GM12878 (cell line): ENCODE measurements around the gene ATP5F1D.

Experiments
- BACH1 ChIP-seq: fragments of 450-650 bp; IDR thresholded peaks from 2 replicates; pipeline ENCODE4 v1.6.1; 2017; ENCODE audit warnings: mild to moderate bottlenecking, borderline replicate concordance
- EP300 ChIP-seq, 2 experiments: fragments of 150-350 bp in 1 of 2; IDR thresholded peaks; 2 replicates each; pipeline ENCODE4 v1.6.1; 2011 to 2012; ENCODE audit warnings: low read depth in 2 of 2, low read length in 2 of 2, borderline replicate concordance in 1 of 2, improper control_type of control experiment in 1 of 2, inconsistent platforms in 1 of 2; ENCODE audit not compliant: control insufficient read depth in 1 of 2
- EZH2 ChIP-seq: IDR thresholded peaks from 2 replicates; pipeline ENCODE4 v1.6.1; 2012; ENCODE audit warnings: low read depth, mild to moderate bottlenecking, control low read depth, inconsistent platforms, low read length, borderline replicate concordance; ENCODE audit not compliant: control insufficient read depth
- IKZF2 ChIP-seq, 2 experiments: fragments of 450-650 bp; IDR thresholded peaks; 2 replicates each; pipeline ENCODE4 v1.6.1; 2017; ENCODE audit warnings: mild to moderate bottlenecking in 2 of 2, moderate library complexity in 2 of 2
- MTA3 ChIP-seq: IDR thresholded peaks from 2 replicates; pipeline ENCODE4 v1.6.1; 2012; ENCODE audit warnings: low read length, inconsistent platforms, borderline replicate concordance
- MXI1 ChIP-seq: fragments of 150-350 bp; IDR thresholded peaks from 2 replicates; pipeline ENCODE4 v1.6.1; 2011; ENCODE audit warnings: low read depth, mild to moderate bottlenecking, inconsistent platforms, low read length, improper control_type of control experiment
- NBN ChIP-seq: fragments of 450-650 bp; IDR thresholded peaks from 2 replicates; pipeline ENCODE4 v1.6.1; 2016
- POLR2A ChIP-seq: IDR thresholded peaks from 2 replicates; pipeline ENCODE4 v1.6.1; 2011; ENCODE audit warnings: low read depth, mild to moderate bottlenecking, low read length
- RBBP5 ChIP-seq: fragments of 200-600 bp; sonication (generic); conservative IDR thresholded peaks from 2 replicates; pipeline ENCODE4 v1.6.1; 2016
- RFX5 ChIP-seq: IDR thresholded peaks from 2 replicates; pipeline ENCODE4 v1.6.1; 2011; ENCODE audit warnings: low read depth, low read length, improper control_type of control experiment
- ZNF384 ChIP-seq: IDR thresholded peaks from 2 replicates; pipeline ENCODE4 v1.6.1; 2012; ENCODE audit warnings: low read depth, mild to moderate bottlenecking, low read length, improper control_type of control experiment, borderline replicate concordance
- ZNF592 ChIP-seq: fragments of 450-650 bp; IDR thresholded peaks from 2 replicates; pipeline ENCODE4 v1.6.1; 2017; ENCODE audit warnings: mild to moderate bottlenecking, moderate library complexity

- no peak for TF ChIP-seq ZNF384
- TF ChIP-seq BACH1: no peak
- no peak for TF ChIP-seq POLR2A
- TF ChIP-seq RFX5: no peak
- TF ChIP-seq ZNF592: no peak
- no peak for TF ChIP-seq NBN
- TF ChIP-seq IKZF2 (IDR thresholded peaks at IDR 0.05): no peak
- TF ChIP-seq EP300 (IDR thresholded peaks at IDR 0.05; ENCODE audit: borderline replicate concordance in 1 of 2, control insufficient read depth in 1 of 2, low read depth in 2 of 2, low read length in 2 of 2): no peak
- no peak for TF ChIP-seq MTA3
- TF ChIP-seq MXI1: no peak
- no peak for TF ChIP-seq RBBP5
- TF ChIP-seq EZH2: no peak
Measured at GRCh38 chr19:1206150-1206863, 35.2 kb upstream of the ATP5F1D start.
